ENCODE measurements around the gene NDUFS7.

The NDUFS7 gene

GRCh38 chr19:1426736-1427135 lies 43.0 kb downstream of the NDUFS7 start:
- no peak for TF ChIP-seq POLR2A (IDR thresholded peaks at IDR 0.05; ENCODE audit: low read length)
- no peak for DNase-seq

- no peak for TF ChIP-seq GATA1 (IDR thresholded peaks at IDR 0.05; ENCODE audit: low read depth, low read length)
- no peak for TF ChIP-seq POLR2A (IDR thresholded peaks at IDR 0.05; ENCODE audit: low read length)
Observed at GRCh38 chr19:1427221-1427920, 43.7 kb downstream of the NDUFS7 start.

GRCh38 chr19:1428738-1429391 lies 45.2 kb downstream of the NDUFS7 start:
- DNase-seq: no peak
- TF ChIP-seq POLR2A (IDR thresholded peaks at IDR 0.05; ENCODE audit: low read length): no peak

More at GRCh38 chr19:1427221-1427920, 43.7 kb downstream of the NDUFS7 start:
- no peak for DNase-seq

- TF ChIP-seq GATA1 (IDR thresholded peaks at IDR 0.05; ENCODE audit: low read depth, low read length): no peak
- no peak for TF ChIP-seq POLR2A (IDR thresholded peaks at IDR 0.05; ENCODE audit: low read length)
Observed at GRCh38 chr19:1429750-1430149, 46.0 kb downstream of the NDUFS7 start.

GRCh38 chr19:1430246-1430645 lies 46.5 kb downstream of the NDUFS7 start:
- DNase-seq: no peak
- no peak for TF ChIP-seq POLR2A (IDR thresholded peaks at IDR 0.05; ENCODE audit: low read length)

More at GRCh38 chr19:1429750-1430149, 46.0 kb downstream of the NDUFS7 start:
- DNase-seq: no peak

- no peak for TF ChIP-seq GATA1 (IDR thresholded peaks at IDR 0.05; ENCODE audit: low read depth, low read length)
- TF ChIP-seq POLR2A (IDR thresholded peaks at IDR 0.05; ENCODE audit: low read length): no peak
- no peak for DNase-seq
Observed at GRCh38 chr19:1431759-1432506, 48.2 kb downstream of the NDUFS7 start.

GRCh38 chr19:1432507-1432887 lies 48.8 kb downstream of the NDUFS7 start:
- TF ChIP-seq GATA1 (IDR thresholded peaks at IDR 0.05; ENCODE audit: low read depth, low read length) (no peak), POLR2A (IDR thresholded peaks at IDR 0.05; ENCODE audit: low read length) (no peak)
- no peak for DNase-seq

GRCh38 chr19:1433119-1434039 lies 49.7 kb downstream of the NDUFS7 start:
- TF ChIP-seq POLR2A (IDR thresholded peaks at IDR 0.05; ENCODE audit: low read length) (no peak), GATA1 (IDR thresholded peaks at IDR 0.05; ENCODE audit: low read depth, low read length) (no peak)
- DNase-seq: no peak

GRCh38 chr19:1434040-1434366 lies 50.3 kb downstream of the NDUFS7 start:
- DNase-seq: no peak
- no peak for TF ChIP-seq POLR2A (IDR thresholded peaks at IDR 0.05; ENCODE audit: low read length)
- TF ChIP-seq GATA1 (IDR thresholded peaks at IDR 0.05; ENCODE audit: low read depth, low read length): no peak

- DNase-seq: no peak
- TF ChIP-seq POLR2A (IDR thresholded peaks at IDR 0.05; ENCODE audit: low read length): no peak
- TF ChIP-seq GATA1 (IDR thresholded peaks at IDR 0.05; ENCODE audit: low read depth, low read length): no peak
Observed at GRCh38 chr19:1434577-1435060, 50.9 kb downstream of the NDUFS7 start.

- no peak for TF ChIP-seq POLR2A (IDR thresholded peaks at IDR 0.05; ENCODE audit: low read length)
- no peak for TF ChIP-seq GATA1 (IDR thresholded peaks at IDR 0.05; ENCODE audit: low read depth, low read length)
- DNase-seq: no peak
Observed at GRCh38 chr19:1435378-1435989, 51.8 kb downstream of the NDUFS7 start.

GRCh38 chr19:1437609-1438008 lies 53.9 kb downstream of the NDUFS7 start:
- TF ChIP-seq GATA1 (IDR thresholded peaks at IDR 0.05; ENCODE audit: low read depth, low read length) (no peak), POLR2A (IDR thresholded peaks at IDR 0.05; ENCODE audit: low read length) (no peak)
- DNase-seq: no peak

Measured in erythroblast (primary cell).